Calu3 (cell line): Measurements from ENCODE around the gene ZC3H7B. TPM values are rescaled to one million over a fixed set of nuclear protein-coding genes. Genes with fewer than 3 reads are reported as not detected.

Source experiments
- BruUV-seq: library from RNA; stranded (reverse); fragments of 400-500 nt; replicated peaks from 2 replicates; lab custom pipeline; 2021; lab: Mats Ljungman, UMichigan
- CTCF ChIA-PET: fragments of 300-600 bp; sonication (Branson Sonifier 250); formaldehyde crosslinking; loops from one replicate; lab custom pipeline; 2022; ENCODE audit warnings: antibody characterized with exemption; lab: Charles Lee
- DNase-seq: peaks from one replicate; pipeline ENCODE4 v3.0.0; 2022
- H3K27ac Mint-ChIP-seq: one replicate; pipeline ENCODE4 v1.8.0; 2022; ENCODE audit warnings: mixed read lengths; ENCODE audit not compliant: unreplicated experiment
- H3K27me3 Mint-ChIP-seq: one replicate; pipeline ENCODE4 v1.8.0; 2022; ENCODE audit warnings: mixed read lengths; ENCODE audit not compliant: unreplicated experiment
- H3K36me3 Mint-ChIP-seq: one replicate; pipeline ENCODE4 v1.8.0; 2022; ENCODE audit warnings: mild to moderate bottlenecking, moderate library complexity, mixed read lengths; ENCODE audit not compliant: insufficient read depth, unreplicated experiment
- H3K4me1 Mint-ChIP-seq: one replicate; pipeline ENCODE4 v1.8.0; 2022; ENCODE audit warnings: mild to moderate bottlenecking, low read depth, mixed read lengths; ENCODE audit not compliant: unreplicated experiment
- H3K4me3 Mint-ChIP-seq: one replicate; pipeline ENCODE4 v1.8.0; 2022; ENCODE audit warnings: mild to moderate bottlenecking, low read depth, moderate library complexity, mixed read lengths; ENCODE audit not compliant: unreplicated experiment
- H3K9me3 Mint-ChIP-seq: one replicate; pipeline ENCODE4 v1.8.0; 2022; ENCODE audit warnings: low read depth, mixed read lengths; ENCODE audit not compliant: unreplicated experiment
- intact Hi-C: fragments of 100-400 bp; cut with micrococcal nuclease; formaldehyde crosslinking; loops from one replicate; pipeline ENCODE4 v1.10.0; 2022; ENCODE audit not compliant: unreplicated experiment
- total RNA-seq: library from RNA; stranded (reverse); gene quantifications from 2 replicates; pipeline ENCODE4 v1.2.3, GENCODE V29; 2022
- TF ChIP-seq, protein P1 (sequence below): fragments of 200-600 bp; IDR thresholded peaks from one replicate; pipeline ENCODE4 v1.8.0; 2022; ENCODE audit warnings: antibody characterized with exemption; ENCODE audit not compliant: unreplicated experiment

The ZC3H7B gene
- total RNA-seq, 1 experiment from 2014 or later = 53.5 TPM

DNA sequence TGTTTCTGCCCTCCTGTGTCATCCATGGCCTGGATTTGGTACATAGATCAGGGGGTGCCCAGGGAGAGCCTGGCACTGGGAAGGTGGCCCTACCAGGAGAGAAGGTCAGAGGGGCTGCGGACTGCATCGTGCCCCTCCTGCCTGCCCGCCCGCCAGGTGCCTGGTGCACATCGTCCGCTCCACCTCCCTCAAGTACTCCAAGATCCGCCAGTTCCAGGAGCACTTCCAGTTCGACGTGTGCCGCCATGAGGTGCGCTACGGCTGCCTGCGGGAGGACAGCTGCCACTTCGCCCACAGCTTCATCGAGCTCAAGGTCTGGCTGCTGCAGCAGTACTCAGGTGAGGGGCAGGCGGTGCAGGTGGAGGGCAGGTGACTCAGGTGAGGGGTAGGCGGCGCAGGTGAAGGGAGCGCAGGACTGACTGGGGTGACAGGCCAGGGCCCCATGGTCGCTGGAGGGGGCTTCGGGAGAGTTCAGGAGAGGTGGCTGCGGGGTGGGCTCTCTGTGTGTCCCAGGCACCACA is 47.7 kb downstream of the ZC3H7B start:
- H3K9me3 Mint-ChIP-seq = no peaks in the 10 kb centered on the region
- TF ChIP-seq, protein P1, sequence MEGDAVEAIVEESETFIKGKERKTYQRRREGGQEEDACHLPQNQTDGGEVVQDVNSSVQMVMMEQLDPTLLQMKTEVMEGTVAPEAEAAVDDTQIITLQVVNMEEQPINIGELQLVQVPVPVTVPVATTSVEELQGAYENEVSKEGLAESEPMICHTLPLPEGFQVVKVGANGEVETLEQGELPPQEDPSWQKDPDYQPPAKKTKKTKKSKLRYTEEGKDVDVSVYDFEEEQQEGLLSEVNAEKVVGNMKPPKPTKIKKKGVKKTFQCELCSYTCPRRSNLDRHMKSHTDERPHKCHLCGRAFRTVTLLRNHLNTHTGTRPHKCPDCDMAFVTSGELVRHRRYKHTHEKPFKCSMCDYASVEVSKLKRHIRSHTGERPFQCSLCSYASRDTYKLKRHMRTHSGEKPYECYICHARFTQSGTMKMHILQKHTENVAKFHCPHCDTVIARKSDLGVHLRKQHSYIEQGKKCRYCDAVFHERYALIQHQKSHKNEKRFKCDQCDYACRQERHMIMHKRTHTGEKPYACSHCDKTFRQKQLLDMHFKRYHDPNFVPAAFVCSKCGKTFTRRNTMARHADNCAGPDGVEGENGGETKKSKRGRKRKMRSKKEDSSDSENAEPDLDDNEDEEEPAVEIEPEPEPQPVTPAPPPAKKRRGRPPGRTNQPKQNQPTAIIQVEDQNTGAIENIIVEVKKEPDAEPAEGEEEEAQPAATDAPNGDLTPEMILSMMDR = no peak
- H3K4me1 Mint-ChIP-seq = peaks cover 21% of the 10 kb centered on the region
- H3K27me3 Mint-ChIP-seq = no peaks in the 10 kb centered on the region
- no peak overlapping the region for H3K27ac Mint-ChIP-seq
- DNase-seq = no peak
- intact Hi-C loops = no loop called here
- peaks cover 38% of the 10 kb centered on the region for H3K36me3 Mint-ChIP-seq
- CTCF ChIA-PET = no interaction called here
- no TSS peak for BruUV-seq
- no peak overlapping the region for H3K4me3 Mint-ChIP-seq

DNA sequence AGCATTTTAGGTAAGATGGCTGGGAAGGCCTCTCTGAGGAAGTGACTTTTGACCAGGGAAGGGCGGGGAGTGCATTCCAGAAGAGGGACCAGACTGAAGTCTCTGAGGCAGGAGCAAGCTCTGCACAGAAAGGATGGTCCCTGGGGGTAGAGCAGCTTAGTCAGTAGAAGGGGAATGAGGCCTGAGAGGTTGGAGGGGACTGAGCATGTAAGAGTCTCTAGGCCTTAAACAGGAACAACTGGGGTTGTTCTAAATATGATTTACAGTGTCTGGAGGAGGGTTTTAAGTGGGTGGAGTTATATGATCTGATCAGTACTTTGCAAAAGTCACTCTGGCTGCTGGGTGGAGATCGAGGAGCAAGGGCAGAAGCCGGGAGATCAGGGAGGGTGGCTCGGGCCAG is 48.8 kb downstream of the ZC3H7B start:
- CTCF ChIA-PET = no interaction called here
- BruUV-seq = no TSS peak
- intact Hi-C loops = no loop called here
- TF ChIP-seq, protein P1 = no peak
- Mint-ChIP-seq H3K36me3 (peaks cover 40% of the 10 kb centered on the region), H3K27ac (no peak overlapping the region), H3K4me1 (peaks cover 14% of the 10 kb centered on the region), H3K9me3 (no peaks in the 10 kb centered on the region), H3K4me3 (no peak overlapping the region), H3K27me3 (no peaks in the 10 kb centered on the region)
- DNase-seq = no peak

DNA sequence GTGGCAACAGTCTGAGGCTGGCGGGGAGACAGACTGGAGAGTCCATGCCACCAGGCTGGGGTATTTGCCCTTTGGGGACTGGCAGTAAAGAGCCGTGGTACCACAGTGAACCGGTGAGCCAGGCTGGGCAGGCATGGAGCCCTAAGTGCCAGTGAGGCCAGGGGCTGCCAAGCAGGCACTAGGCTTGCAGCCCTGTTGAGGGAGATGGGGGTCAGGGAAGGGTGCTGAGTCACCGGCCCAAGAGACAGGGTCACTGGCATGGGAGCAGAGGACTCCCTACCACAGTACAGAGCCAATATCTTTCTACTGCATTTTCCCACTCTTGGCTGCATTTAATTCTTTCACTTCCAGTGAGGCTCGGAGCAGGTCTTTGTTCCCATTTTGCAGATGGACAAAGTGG is 49.7 kb downstream of the ZC3H7B start:
- DNase-seq = no peak
- H3K4me3 Mint-ChIP-seq = no peak overlapping the region
- intact Hi-C loops = no loop called here
- no TSS peak for BruUV-seq
- peaks cover 14% of the 10 kb centered on the region for H3K4me1 Mint-ChIP-seq
- CTCF ChIA-PET = no interaction called here
- TF ChIP-seq, protein P1 = no peak
- H3K27me3 Mint-ChIP-seq = no peaks in the 10 kb centered on the region
- H3K36me3 Mint-ChIP-seq = peaks cover 46% of the 10 kb centered on the region
- no peak overlapping the region for H3K27ac Mint-ChIP-seq
- no peaks in the 10 kb centered on the region for H3K9me3 Mint-ChIP-seq

DNA sequence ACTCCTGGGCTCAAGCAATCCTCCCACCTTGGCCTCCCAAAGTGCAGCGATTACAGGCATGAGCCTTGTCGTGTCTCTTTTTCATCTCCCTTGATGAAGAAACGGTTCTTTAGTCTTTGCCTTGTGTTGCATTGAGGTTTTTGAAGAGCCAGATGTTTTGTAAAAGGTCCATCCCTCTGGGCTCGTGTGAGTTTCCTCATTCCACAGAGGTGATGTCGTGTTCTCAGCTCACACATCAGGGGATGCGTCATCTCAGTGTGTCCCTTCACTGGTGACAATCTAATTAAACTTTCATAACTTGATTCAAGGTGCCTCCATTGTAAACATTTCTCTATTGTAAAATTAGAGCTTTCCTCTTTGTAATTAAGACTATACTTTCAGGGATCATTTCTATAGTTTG is 50.7 kb downstream of the ZC3H7B start:
- DNase-seq = no peak
- H3K36me3 Mint-ChIP-seq = peaks cover 48% of the 10 kb centered on the region
- no peaks in the 10 kb centered on the region for H3K27me3 Mint-ChIP-seq
- peaks cover 14% of the 10 kb centered on the region for H3K4me1 Mint-ChIP-seq
- H3K4me3 Mint-ChIP-seq = no peak overlapping the region
- intact Hi-C loops = no loop called here
- no TSS peak for BruUV-seq
- H3K9me3 Mint-ChIP-seq = no peaks in the 10 kb centered on the region
- H3K27ac Mint-ChIP-seq = no peak overlapping the region
- TF ChIP-seq, protein P1 = no peak
- CTCF ChIA-PET = no interaction called here
